Endothelial cell of umbilical vein (primary cell): Measurements from ENCODE around the gene MRNIP. TPM values are rescaled to one million over a fixed set of nuclear protein-coding genes. Genes with fewer than 3 reads are reported as not detected.

Experiments
- BruUV-seq: library from RNA; stranded (reverse); fragments of 400-500 nt; replicated peaks from 2 replicates; lab custom pipeline; 2021; lab: Mats Ljungman, UMichigan
- CTCF ChIA-PET: fragments of 300-600, 350-600 bp; sonication (Branson Sonifier 250); formaldehyde crosslinking; loops from one replicate; lab custom pipeline; 2021; ENCODE audit warnings: antibody characterized with exemption, inconsistent platforms; lab: Charles Lee
- POLR2A ChIA-PET: fragments of 300-600, 350-600 bp; sonication (Branson Sonifier 250); formaldehyde crosslinking; loops from one replicate; lab custom pipeline; 2021; ENCODE audit warnings: antibody characterized with exemption, inconsistent platforms; lab: Charles Lee
- DNase-seq: peaks from one replicate; pipeline ENCODE4 v3.0.0-alpha.2; 2011; ENCODE audit warnings: low read depth, low spot score
- FAIRE-seq: peaks from 2 replicates; lab custom pipeline; 2011; peaks lifted over from hg19 to GRCh38; lab: Jason Lieb, UNC
- H2AFZ ChIP-seq: 2 replicates; pipeline ENCODE4 v1.6.0; 2012; ENCODE audit warnings: low read depth, low read length, control low read depth, inconsistent platforms
- H3K27ac ChIP-seq: 2 replicates; pipeline ENCODE4 v1.5.1; 2011; ENCODE audit warnings: low read depth, mild to moderate bottlenecking, control low read depth, low read length, moderate library complexity; ENCODE audit not compliant: insufficient read depth
- H3K27me3 ChIP-seq, 2 experiments: 2 replicates each; pipeline versions ENCODE4 v1.6.0 to v1.6.1; 2011; ENCODE audit warnings: low read length in 2 of 2, mixed read lengths in 1 of 2; ENCODE audit not compliant: control insufficient read depth in 2 of 2, insufficient read depth in 2 of 2
- H3K36me3 ChIP-seq, 2 experiments: 2 replicates in 1 of 2; 3 replicates in 1 of 2; pipeline ENCODE4 v1.5.1; 2011; ENCODE audit warnings: low read length in 2 of 2, mild to moderate bottlenecking in 1 of 2, moderate library complexity in 1 of 2; ENCODE audit not compliant: control insufficient read depth in 2 of 2, insufficient read depth in 2 of 2; ENCODE audit errors: extremely low read depth in 1 of 2
- H3K4me1 ChIP-seq: 3 replicates; pipeline ENCODE4 v1.5.1; 2011; ENCODE audit warnings: mild to moderate bottlenecking, low read length; ENCODE audit not compliant: control insufficient read depth, insufficient read depth; ENCODE audit errors: extremely low read depth
- H3K4me2 ChIP-seq: 2 replicates; pipeline ENCODE4 v1.6.1; 2011; ENCODE audit warnings: low read length, control low read depth, mixed read lengths; ENCODE audit not compliant: insufficient read depth
- H3K4me3 ChIP-seq, 3 experiments: fragments of 200-600 bp in 1 of 3; sonication (generic), shearing (Covaris generic) in 1 of 3; replicated peaks in 1 of 3; 2 replicates each; pipeline ENCODE4 v1.5.1; 2011 to 2016; ENCODE audit warnings: control low read depth in 3 of 3, low read length in 3 of 3, mild to moderate bottlenecking in 2 of 3, inconsistent platforms in 1 of 3, low read depth in 1 of 3, moderate library complexity in 1 of 3; ENCODE audit not compliant: insufficient read depth in 1 of 3
- H3K79me2 ChIP-seq: 2 replicates; pipeline ENCODE4 v1.6.0; 2012; ENCODE audit warnings: low read length, inconsistent platforms; ENCODE audit not compliant: control insufficient read depth, insufficient read depth
- H3K9ac ChIP-seq: replicated peaks from 2 replicates; pipeline ENCODE3; 2011; ENCODE audit warnings: low read length, control low read depth; ENCODE audit not compliant: insufficient read depth; ENCODE audit errors: extremely low read depth
- H3K9me1 ChIP-seq: replicated peaks from 3 replicates; pipeline ENCODE4 v1.6.0; 2011; ENCODE audit warnings: mild to moderate bottlenecking, low read length; ENCODE audit not compliant: control insufficient read depth, insufficient read depth; ENCODE audit errors: extremely low read depth
- H3K9me3 ChIP-seq: replicated peaks from 2 replicates; pipeline ENCODE4 v1.5.1; 2012; ENCODE audit warnings: low read length, inconsistent platforms; ENCODE audit not compliant: control insufficient read depth, insufficient read depth
- H4K20me1 ChIP-seq: replicated peaks from 2 replicates; pipeline ENCODE3; 2011; ENCODE audit warnings: mild to moderate bottlenecking, low read length; ENCODE audit not compliant: control insufficient read depth, insufficient read depth; ENCODE audit errors: extremely low read depth
- CTCF ChIP-seq, 2 donors: IDR thresholded peaks; 1 replicate in 1 of 2; 2 replicates in 1 of 2; pipeline ENCODE4 v1.5.1; 2011; ENCODE audit warnings: low read length in 2 of 2, mild to moderate bottlenecking in 2 of 2, moderate library complexity in 2 of 2, control low read depth in 1 of 2, inconsistent platforms in 1 of 2, low read depth in 1 of 2; ENCODE audit not compliant: insufficient read depth in 1 of 2; ENCODE audit errors: extremely low read depth in 1 of 2
- EZH2 ChIP-seq: IDR thresholded peaks from 2 replicates; pipeline ENCODE4 v1.6.1; 2012; ENCODE audit warnings: borderline replicate concordance, low read depth, mild to moderate bottlenecking, moderate library complexity, low read length, inconsistent platforms; ENCODE audit not compliant: severe bottlenecking
- FOS ChIP-seq: IDR thresholded peaks from 2 replicates; pipeline ENCODE4 v1.6.1; 2011; ENCODE audit warnings: mild to moderate bottlenecking, low read length, moderate library complexity, borderline replicate concordance; ENCODE audit not compliant: insufficient read depth
- GATA2 ChIP-seq: IDR thresholded peaks from 2 replicates; pipeline ENCODE4 v1.7.0; 2011; ENCODE audit warnings: low read depth, mild to moderate bottlenecking, moderate library complexity, mixed read lengths, low read length; ENCODE audit not compliant: insufficient read length, insufficient read depth
- JUN ChIP-seq: IDR thresholded peaks from 2 replicates; pipeline ENCODE4 v1.6.1; 2011; ENCODE audit warnings: borderline replicate concordance, low read depth; ENCODE audit not compliant: insufficient read length, insufficient read depth
- MYC ChIP-seq: IDR thresholded peaks from one replicate; pipeline ENCODE4 v1.6.1; 2011; ENCODE audit warnings: mild to moderate bottlenecking, low read depth, low read length
- POLR2A ChIP-seq: IDR thresholded peaks from 2 replicates; pipeline ENCODE4 v1.6.1; 2012; ENCODE audit warnings: low read depth, mild to moderate bottlenecking, control low read depth, low read length
- POLR2AphosphoS5 ChIP-seq: IDR thresholded peaks from 2 replicates; pipeline ENCODE4 v1.6.1; 2012; ENCODE audit warnings: low read depth, mild to moderate bottlenecking, control low read depth, low read length, moderate library complexity; ENCODE audit not compliant: insufficient read depth
- dilution Hi-C: fragments of 300-500 bp; cut with MboI; formaldehyde crosslinking; loops from one replicate; pipeline ENCODE4 v1.15.0; 2019; ENCODE audit warnings: low sequenced_read_pairs; ENCODE audit not compliant: extremely low pct_ligation_motif_present
- intact Hi-C: fragments of 100-400 bp; cut with micrococcal nuclease; formaldehyde crosslinking; loops from one replicate; pipeline ENCODE4 v1.10.0; 2022
- polyA plus RNA-seq, 4 experiments: library from polyadenylated mRNA; depleted of rRNA in 3 of 4; stranded (reverse) in 3 of 4; unstranded in 1 of 4; fragments of >200 nt; gene quantifications; 2 replicates each; pipeline versions ENCODE4 v1.2.1 to v1.2.3, GENCODE V29; 2011 to 2012; ENCODE audit warnings: missing spikeins in 1 of 4
- total RNA-seq: library from RNA; stranded (reverse); gene quantifications from 2 replicates; pipeline ENCODE4 v1.2.3, GENCODE V29; 2021
- TF ChIP-seq, protein P1 (sequence below): IDR thresholded peaks from 2 replicates; pipeline ENCODE4 v1.6.1; 2011; ENCODE audit not compliant: insufficient read depth, insufficient read length

MRNIP gene
- total and polyA plus RNA-seq, 2 donors (not counting 3 experiments of a cell fraction or from before 2014, with no cell fraction given) = 17.1 to 19.1 TPM

- H2AFZ ChIP-seq = no peak overlapping the region
- H3K36me3 ChIP-seq = peaks cover 6 to 20% of the 10 kb centered on the region in 2 experiments
- no peaks in the 10 kb centered on the region for H3K9me1 ChIP-seq
- H3K4me1 ChIP-seq = peaks cover 10% of the 10 kb centered on the region
- no peaks in the 10 kb centered on the region for H3K79me2 ChIP-seq
- intact Hi-C loops (loop anchor here (10.0 kb wide), 1 partner anchor 130 kb away; no protein-coding TSS in a partner anchor), dilution Hi-C loops (no loop called here)
- DNase-seq (no peak), FAIRE-seq (no peak)
- no peaks in the 10 kb centered on the region for H3K27me3 ChIP-seq
- POLR2A ChIA-PET = no interaction called here
- H3K9ac ChIP-seq = no peak overlapping the region
- H3K4me3 ChIP-seq = no peak overlapping the region
- no peaks in the 10 kb centered on the region for H4K20me1 ChIP-seq
- H3K4me2 ChIP-seq = no peak overlapping the region
- H3K27ac ChIP-seq = no peak overlapping the region
- TF ChIP-seq, protein P1, sequence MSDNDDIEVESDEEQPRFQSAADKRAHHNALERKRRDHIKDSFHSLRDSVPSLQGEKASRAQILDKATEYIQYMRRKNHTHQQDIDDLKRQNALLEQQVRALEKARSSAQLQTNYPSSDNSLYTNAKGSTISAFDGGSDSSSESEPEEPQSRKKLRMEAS = no peak
- TF ChIP-seq CTCF (IDR thresholded peaks at IDR 0.05; ENCODE audit: extremely low read depth in 1 of 2, insufficient read depth in 1 of 2, low read depth in 1 of 2, low read length in 2 of 2) = no peak
- no peak for TF ChIP-seq MYC
- TF ChIP-seq POLR2AphosphoS5 = no peak
- TF ChIP-seq JUN = no peak
- TF ChIP-seq EZH2 = no peak
- no peak for TF ChIP-seq GATA2
- TF ChIP-seq FOS = no peak
- TF ChIP-seq POLR2A = no peak
- CTCF ChIA-PET = interaction anchor here (0.7 to 8.8 kb wide), 8 partner anchors 10 to 84 kb away, joined by 3 to 103 read pairs (median 3); partner anchors contain the start of gene MAML1
- BruUV-seq = no TSS peak
- no peaks in the 10 kb centered on the region for H3K9me3 ChIP-seq
Measured at GRCh38 chr5:179794575-179794974, 64.0 kb downstream of the MRNIP start.
